Karpas-422 (cell line): ENCODE measurements around the gene TTLL4. TPM values are rescaled to one million over a fixed set of nuclear protein-coding genes. Genes with fewer than 3 reads are reported as not detected.

Experiments
- DNase-seq: peaks from one replicate; pipeline ENCODE4 v3.0.0-alpha.2; 2015
- H2AFZ ChIP-seq: fragments of 200-600 bp; sonication (generic); 2 replicates; pipeline ENCODE4 v1.6.1; 2014; ENCODE audit warnings: antibody characterized with exemption, low read length, mixed read lengths
- H3K27ac ChIP-seq: fragments of 200-600 bp; sonication (generic); 2 replicates; pipeline ENCODE4 v1.5.1; 2014; ENCODE audit warnings: mild to moderate bottlenecking, low read length, moderate library complexity
- H3K27me3 ChIP-seq: fragments of 200-600 bp; sonication (generic); 2 replicates; pipeline ENCODE4 v1.6.1; 2014; ENCODE audit warnings: low read length, mixed read lengths
- H3K36me3 ChIP-seq: fragments of 200-600 bp; sonication (generic); 2 replicates; pipeline ENCODE4 v1.6.1; 2014; ENCODE audit warnings: low read length, mixed read lengths; ENCODE audit not compliant: insufficient read depth
- H3K4me1 ChIP-seq: fragments of 200-600 bp; sonication (generic); 2 replicates; pipeline ENCODE4 v1.6.1; 2014; ENCODE audit warnings: mild to moderate bottlenecking, low read length, mixed read lengths
- H3K4me2 ChIP-seq: fragments of 200-600 bp; sonication (generic); 2 replicates; pipeline ENCODE4 v1.6.1; 2014; ENCODE audit warnings: low read length, low read depth, mild to moderate bottlenecking; ENCODE audit not compliant: poor library complexity, severe bottlenecking
- H3K4me3 ChIP-seq: fragments of 200-600 bp; sonication (generic); 2 replicates; pipeline ENCODE4 v1.5.1; 2014; ENCODE audit warnings: mild to moderate bottlenecking, antibody characterized with exemption, low read length, mixed read lengths
- H3K79me2 ChIP-seq: fragments of 200-600 bp; sonication (generic); 2 replicates; pipeline ENCODE4 v1.6.1; 2014; ENCODE audit warnings: mild to moderate bottlenecking, low read length, mixed read lengths
- H3K9ac ChIP-seq: fragments of 200-600 bp; sonication (generic); 2 replicates; pipeline ENCODE4 v1.6.0; 2014; ENCODE audit warnings: low read length
- H3K9me2 ChIP-seq: fragments of 200-600 bp; sonication (generic), shearing (Covaris generic); replicated peaks from 2 replicates; pipeline ENCODE4 v1.6.0; 2014; ENCODE audit warnings: mild to moderate bottlenecking, low read length, moderate library complexity; ENCODE audit not compliant: insufficient read depth
- H3K9me3 ChIP-seq: fragments of 300-700, 200-600 bp; sonication (generic); 2 replicates; pipeline ENCODE4 v1.6.1; 2014; ENCODE audit warnings: low read length, mixed read lengths
- H4K20me1 ChIP-seq: fragments of 200-600 bp; sonication (generic); 2 replicates; pipeline ENCODE4 v1.6.1; 2014; ENCODE audit warnings: mild to moderate bottlenecking, antibody characterized with exemption, low read length, low read depth; ENCODE audit not compliant: insufficient read depth
- total RNA-seq: library from RNA; depleted of rRNA; stranded (reverse); fragments of >200 nt; shearing (Covaris generic); gene quantifications from 2 replicates; pipeline ENCODE4 v1.2.3, GENCODE V29; 2014; ENCODE audit warnings: low replicate concordance

Gene TTLL4
- total RNA-seq, 1 experiment from 2014 or later = 37.2 TPM

DNA sequence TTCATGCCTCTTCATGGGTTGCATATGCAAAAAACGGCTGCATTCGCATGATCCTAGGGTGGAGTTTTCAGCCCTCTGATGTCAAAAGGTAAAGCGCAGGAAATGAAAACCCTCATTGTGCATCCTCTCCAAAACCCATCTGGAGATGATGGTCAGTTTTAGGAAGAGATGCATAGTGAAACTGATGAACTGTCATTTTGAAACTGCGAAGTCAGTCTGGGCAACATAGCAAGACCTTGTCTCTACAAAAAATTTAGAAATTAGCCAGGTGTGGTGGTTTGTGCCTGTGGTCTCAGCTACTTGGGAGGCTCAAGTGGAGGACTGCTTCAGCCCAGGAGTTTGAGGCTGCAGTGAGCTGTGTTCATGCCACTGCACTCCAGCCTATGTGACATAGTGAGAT lies 2.5 kb upstream of the TTLL4 start:
- Histone ChIP-seq H3K9me3 (no peaks in the 10 kb centered on the region), H3K9ac (no peak overlapping the region), H3K36me3 (peaks cover 4% of the 10 kb centered on the region; the same call in 1 of the 2 replicates), H3K79me2 (peaks cover 23% of the 10 kb centered on the region), H3K27ac (no peak overlapping the region), H3K4me3 (no peak overlapping the region), H3K9me2 (no peaks in the 10 kb centered on the region), H3K4me2 (no peak overlapping the region), H3K27me3 (no peaks in the 10 kb centered on the region), H4K20me1 (no peaks in the 10 kb centered on the region), H2AFZ (no peak overlapping the region), H3K4me1 (peaks cover 15% of the 10 kb centered on the region)
- no peak for DNase-seq

DNA sequence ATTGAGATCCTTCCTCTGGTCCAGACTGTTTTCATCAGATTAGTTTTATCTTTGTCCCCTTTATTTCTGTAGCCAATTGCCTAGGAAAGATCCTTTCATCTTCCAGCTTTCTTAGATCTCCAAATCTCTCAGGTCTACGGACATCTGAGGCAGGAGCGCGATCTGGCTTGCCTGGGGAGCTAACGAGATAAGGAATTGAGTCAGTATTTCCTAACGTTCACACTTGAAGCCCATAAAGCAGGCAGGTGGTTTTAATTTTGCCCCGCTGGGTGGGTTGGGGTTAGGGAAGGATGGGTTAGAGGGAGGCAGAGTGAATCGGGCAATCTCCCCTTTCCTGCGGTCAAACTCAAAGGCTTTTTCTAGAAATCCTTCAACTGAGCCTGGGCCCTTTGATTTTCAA lies 727 bp upstream of the TTLL4 start:
- Histone ChIP-seq H3K4me3 (no peak overlapping the region), H2AFZ (0 out of 2 replicates have a peak overlapping the region, but pooled peaks have one; percentile 39), H3K4me2 (no peak overlapping the region)

DNA sequence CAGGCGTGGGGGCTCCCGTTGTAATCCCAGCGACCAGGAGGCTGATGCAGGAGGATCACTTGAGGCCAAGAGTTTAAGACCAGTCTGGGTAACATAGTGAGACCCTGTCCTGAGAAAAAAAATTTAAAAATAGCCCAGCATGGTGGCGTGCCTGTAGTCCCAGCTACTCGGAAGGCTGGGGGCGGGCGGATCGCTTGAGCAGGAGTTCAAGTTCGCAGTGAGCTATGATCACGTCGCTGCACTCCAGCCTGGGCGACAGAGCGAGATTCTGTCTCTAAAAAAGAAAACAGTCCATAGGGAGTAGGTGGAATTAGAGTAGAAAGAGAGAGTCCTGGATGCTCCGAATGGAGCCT lies 325 bp upstream of the TTLL4 start:
- Histone ChIP-seq H3K36me3 (peaks cover 7% of the 10 kb centered on the region; the same call in 1 of the 2 replicates), H3K4me1 (peaks cover 27% of the 10 kb centered on the region), H3K9me2 (no peaks in the 10 kb centered on the region), H3K4me3 (no peak overlapping the region), H3K27me3 (no peaks in the 10 kb centered on the region), H3K27ac (no peak overlapping the region), H3K79me2 (peaks cover 44% of the 10 kb centered on the region), H3K9ac (no peak overlapping the region), H3K9me3 (no peaks in the 10 kb centered on the region), H2AFZ (peak overlapping the region; percentile 39; the same call in 1 of the 2 replicates), H3K4me2 (no peak overlapping the region), H4K20me1 (no peaks in the 10 kb centered on the region)
- no peak for DNase-seq

More for the DNA sequence above, 727 bp upstream of the TTLL4 start:
- no peak overlapping the region for H3K9ac ChIP-seq
- peaks cover 27% of the 10 kb centered on the region for H3K4me1 ChIP-seq
- H3K27ac ChIP-seq = no peak overlapping the region
- no peaks in the 10 kb centered on the region for H3K9me3 ChIP-seq
- DNase-seq = no peak
- H3K9me2 ChIP-seq = no peaks in the 10 kb centered on the region
- H3K79me2 ChIP-seq = peaks cover 40% of the 10 kb centered on the region
- H4K20me1 ChIP-seq = no peaks in the 10 kb centered on the region
- peaks cover 4% of the 10 kb centered on the region; the same call in 1 of the 2 replicates for H3K36me3 ChIP-seq
- H3K27me3 ChIP-seq = no peaks in the 10 kb centered on the region

DNA sequence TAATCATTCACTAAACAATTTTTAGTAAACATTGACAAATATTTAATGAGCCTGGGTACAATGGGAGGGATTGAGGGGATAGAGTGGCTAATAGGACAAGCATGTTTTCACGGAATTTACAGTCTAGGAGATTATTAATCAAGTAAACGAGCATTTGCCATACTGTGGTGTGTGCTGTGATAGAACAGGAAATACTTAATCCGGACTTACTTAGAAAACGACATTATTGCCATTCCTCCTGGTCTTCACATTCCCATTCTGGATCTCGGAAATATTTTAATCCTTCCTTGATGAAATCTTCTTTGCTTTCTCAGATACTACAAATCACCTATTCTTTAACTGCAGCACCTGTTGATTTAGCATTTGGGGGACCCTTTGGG lies 905 bp downstream of the TTLL4 start:
- Histone ChIP-seq H3K9me3 (no peaks in the 10 kb centered on the region), H3K36me3 (peaks cover 8% of the 10 kb centered on the region; the same call in 1 of the 2 replicates), H3K27ac (peak overlapping the region; percentile 90), H3K4me1 (peaks cover 27% of the 10 kb centered on the region), H3K4me2 (peak overlapping the region; percentile 100), H4K20me1 (no peaks in the 10 kb centered on the region), H3K79me2 (peaks cover 56% of the 10 kb centered on the region), H3K9me2 (no peaks in the 10 kb centered on the region), H3K4me3 (peak overlapping the region; percentile 98), H3K9ac (peak overlapping the region; percentile 97), H3K27me3 (no peaks in the 10 kb centered on the region), H2AFZ (peak overlapping the region; percentile 8; the same call in 1 of the 2 replicates)
- peak; percentile 62 for DNase-seq

DNA sequence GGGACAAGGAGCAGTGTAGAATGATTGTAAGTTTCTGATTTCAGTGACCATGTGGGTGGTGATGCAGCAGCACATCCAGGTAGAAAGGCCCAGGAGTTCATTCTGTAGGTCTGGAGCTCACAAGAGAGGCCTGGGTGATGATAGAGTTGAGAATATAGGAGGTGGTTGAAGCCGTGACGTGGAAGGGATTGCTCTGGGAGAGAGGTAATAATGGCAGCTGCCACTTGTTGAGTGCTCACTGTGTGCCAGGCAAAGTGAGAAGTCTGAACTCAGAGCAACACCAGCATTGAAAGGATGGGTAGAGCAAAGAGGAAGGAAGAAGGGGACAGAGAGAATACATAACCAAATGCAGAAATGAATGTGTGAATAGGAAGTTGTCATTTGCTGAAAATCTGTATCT lies 3.3 kb downstream of the TTLL4 start:
- 0 out of 2 replicates have a peak, but pooled peaks cover 4% of the 10 kb centered on the region for H4K20me1 ChIP-seq
- H3K4me2 ChIP-seq = peak overlapping the region; percentile 100
- H2AFZ ChIP-seq = no peak overlapping the region
- H3K79me2 ChIP-seq = peaks cover 80% of the 10 kb centered on the region
- H3K27ac ChIP-seq = peak overlapping the region; percentile 1; the same call in 1 of the 2 replicates
- H3K9ac ChIP-seq = 0 out of 2 replicates have a peak overlapping the region, but pooled peaks have one; percentile 2
- DNase-seq = no peak
- no peaks in the 10 kb centered on the region for H3K9me2 ChIP-seq
- H3K36me3 ChIP-seq = peaks cover 13% of the 10 kb centered on the region; the same call in 1 of the 2 replicates
- H3K9me3 ChIP-seq = no peaks in the 10 kb centered on the region
- peaks cover 27% of the 10 kb centered on the region for H3K4me1 ChIP-seq
- H3K4me3 ChIP-seq = no peak overlapping the region
- H3K27me3 ChIP-seq = no peaks in the 10 kb centered on the region

DNA sequence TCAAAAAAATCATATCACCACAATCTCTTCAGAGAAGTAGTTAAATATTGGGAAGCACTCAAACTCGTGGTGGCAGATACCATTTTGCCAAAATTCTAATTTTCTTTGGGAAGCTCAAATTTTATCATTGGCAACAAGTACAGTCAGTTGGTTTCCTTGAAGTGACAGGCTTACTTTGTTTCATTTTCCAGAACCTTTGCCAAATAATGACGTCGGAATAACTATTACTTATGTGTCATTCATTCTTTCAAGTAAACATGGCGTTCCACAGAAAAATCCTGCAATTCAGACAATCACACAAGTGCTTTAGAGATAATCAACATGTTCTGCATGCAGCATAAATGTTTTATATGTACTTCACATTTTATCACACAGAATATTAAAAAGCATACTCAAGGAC lies 5.4 kb downstream of the TTLL4 start:
- H3K27me3 ChIP-seq = no peaks in the 10 kb centered on the region
- no peaks in the 10 kb centered on the region for H3K9me2 ChIP-seq
- no peak for DNase-seq
- H3K9me3 ChIP-seq = no peaks in the 10 kb centered on the region
- H3K9ac ChIP-seq = no peak overlapping the region
- H4K20me1 ChIP-seq = 0 out of 2 replicates have a peak, but pooled peaks cover 7% of the 10 kb centered on the region
- H2AFZ ChIP-seq = no peak overlapping the region
- H3K4me3 ChIP-seq = no peak overlapping the region
- H3K4me1 ChIP-seq = peaks cover 27% of the 10 kb centered on the region
- H3K4me2 ChIP-seq = no peak overlapping the region
- H3K79me2 ChIP-seq = peaks cover 99% of the 10 kb centered on the region
- peaks cover 13% of the 10 kb centered on the region; the same call in 1 of the 2 replicates for H3K36me3 ChIP-seq
- H3K27ac ChIP-seq = no peak overlapping the region

DNA sequence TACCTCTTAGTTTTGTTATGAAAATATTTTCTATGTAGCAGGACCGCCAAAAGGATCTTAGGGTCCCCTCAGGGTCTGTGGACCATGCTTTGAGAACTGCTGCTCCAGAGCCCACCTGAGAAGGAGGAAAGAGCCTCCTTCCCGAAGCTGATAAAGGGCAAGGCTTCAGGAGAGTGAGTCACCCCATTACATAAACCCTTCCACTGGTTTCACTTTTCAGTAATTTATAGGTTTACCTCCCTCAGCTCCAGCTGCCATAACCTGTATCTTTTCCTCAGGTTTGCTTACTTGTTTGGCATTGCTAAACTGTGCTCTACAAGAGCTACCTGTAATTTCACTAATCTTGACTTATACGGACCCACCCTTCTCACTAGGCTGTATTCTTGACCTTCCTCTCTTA lies 6.6 kb downstream of the TTLL4 start:
- Histone ChIP-seq H3K27me3 (no peaks in the 10 kb centered on the region), H3K4me3 (no peak overlapping the region), H3K9ac (no peak overlapping the region), H3K9me3 (no peaks in the 10 kb centered on the region), H3K79me2 (peaks cover 99% of the 10 kb centered on the region), H4K20me1 (0 out of 2 replicates have a peak, but pooled peaks cover 7% of the 10 kb centered on the region), H3K36me3 (peaks cover 13% of the 10 kb centered on the region; the same call in 1 of the 2 replicates), H3K4me1 (peaks cover 20% of the 10 kb centered on the region), H3K4me2 (no peak overlapping the region), H3K27ac (no peak overlapping the region), H2AFZ (no peak overlapping the region), H3K9me2 (no peaks in the 10 kb centered on the region)
- DNase-seq = no peak

DNA sequence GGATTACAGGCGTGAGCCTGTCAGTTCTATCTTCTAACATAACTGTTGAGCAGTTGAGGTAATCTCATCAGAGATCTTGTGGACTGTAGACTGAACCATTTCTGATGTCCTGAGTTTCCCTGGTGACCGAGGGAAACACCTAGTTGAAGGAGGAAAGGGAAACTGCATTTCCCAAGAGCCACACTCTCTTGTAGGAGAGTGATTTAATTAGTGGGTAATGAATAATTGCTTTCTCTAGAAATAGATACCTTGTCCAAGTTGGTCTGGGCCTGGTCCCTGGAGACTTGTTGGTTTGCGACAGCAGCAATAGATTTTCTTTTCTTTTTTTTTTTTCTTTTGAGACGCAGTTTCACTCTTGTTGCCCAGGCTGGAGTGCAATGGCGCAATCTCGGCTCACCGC lies 7.4 kb downstream of the TTLL4 start:
- peaks cover 12% of the 10 kb centered on the region for H3K4me1 ChIP-seq
- no peaks in the 10 kb centered on the region for H3K9me2 ChIP-seq
- H3K27ac ChIP-seq = no peak overlapping the region
- no peak overlapping the region for H3K9ac ChIP-seq
- H3K36me3 ChIP-seq = peaks cover 10% of the 10 kb centered on the region; the same call in 1 of the 2 replicates
- H3K9me3 ChIP-seq = no peaks in the 10 kb centered on the region
- H3K4me3 ChIP-seq = no peak overlapping the region
- H3K4me2 ChIP-seq = no peak overlapping the region
- peaks cover 99% of the 10 kb centered on the region for H3K79me2 ChIP-seq
- DNase-seq = no peak
- no peak overlapping the region for H2AFZ ChIP-seq
- no peaks in the 10 kb centered on the region for H3K27me3 ChIP-seq
- 0 out of 2 replicates have a peak, but pooled peaks cover 7% of the 10 kb centered on the region for H4K20me1 ChIP-seq
